Upper lobe of left lung (tissue), 6 donors: ENCODE results near the gene TTI1. TPM values are rescaled to one million over a fixed set of nuclear protein-coding genes. Genes with fewer than 3 reads are reported as not detected.

ENCODE experiments used
- ATAC-seq, 2 donors: fragments of 200-7000 bp; cut with Tn5 transposase; one replicate each; pipeline ENCODE4 v1.9.1; 2022; ENCODE audit warnings: mild to moderate bottlenecking in 2 of 2, moderate library complexity in 2 of 2; ENCODE audit not compliant: low FRiP score in 2 of 2
- DNase-seq, 2 donors: peaks; one replicate each; pipeline ENCODE4 v3.0.0-alpha.2; 2019 to 2020
- H3K27ac ChIP-seq, 4 donors: fragments of 200-600 bp; sonication (generic); one replicate each; pipeline ENCODE4 v1.5.1; 2016 to 2019
- H3K27me3 ChIP-seq, 4 donors: fragments of 200-600 bp; sonication (generic); one replicate each; pipeline ENCODE4 v1.5.1; 2017 to 2019
- H3K36me3 ChIP-seq, 4 donors: fragments of 200-600 bp; sonication (generic); one replicate each; pipeline ENCODE4 v1.5.1; 2016 to 2019
- H3K4me1 ChIP-seq, 4 donors: fragments of 200-600 bp; sonication (generic); one replicate each; pipeline ENCODE4 v1.5.1; 2018 to 2019
- H3K4me3 ChIP-seq, 4 donors: fragments of 200-600 bp; sonication (generic); one replicate each; pipeline ENCODE4 v1.5.1; 2017 to 2019; ENCODE audit warnings: mild to moderate bottlenecking in 2 of 4, moderate library complexity in 1 of 4
- H3K9me3 ChIP-seq, 4 donors: fragments of 200-600 bp; sonication (generic); one replicate each; pipeline ENCODE4 v1.5.1; 2018 to 2019
- CTCF ChIP-seq, 6 experiments: fragments of 450-650 bp in 4 of 6; fragments of 200-600 bp in 2 of 6; sonication (generic) in 2 of 6; IDR thresholded peaks; one replicate each; pipeline ENCODE4 v1.5.1; 2016 to 2019; ENCODE audit warnings: antibody characterized with exemption in 6 of 6
- EP300 ChIP-seq, 4 donors: sonication (generic); formaldehyde crosslinking; IDR thresholded peaks; one replicate each; pipeline ENCODE4 v1.5.1; 2017; ENCODE audit warnings: antibody characterized with exemption in 4 of 4, control low read depth in 2 of 4
- POLR2A ChIP-seq, 4 donors: fragments of 450-650 bp; IDR thresholded peaks; one replicate each; pipeline ENCODE4 v1.5.1; 2016 to 2017; ENCODE audit warnings: antibody characterized with exemption in 4 of 4, mild to moderate bottlenecking in 2 of 4
- POLR2AphosphoS5 ChIP-seq, 2 donors: sonication (generic); formaldehyde crosslinking; IDR thresholded peaks; one replicate each; pipeline ENCODE4 v1.5.1; 2017; ENCODE audit warnings: antibody characterized with exemption in 2 of 2
- WGBS, 2 donors: methylation state at CpG; one replicate each; pipeline ENCODE4 v1.1.5; 2017 to 2018; 5-methylcytosine and 5-hydroxymethylcytosine counted together
- total RNA-seq, 6 donors: library from RNA; depleted of rRNA in 4 of 6; stranded (reverse); fragments of >200 nt in 4 of 6; gene quantifications; one replicate each; pipeline versions ENCODE4 v1.1.0 to v1.2.1, GENCODE V29; 2016 to 2021
- donor health status: DM: no; HTN: no; CAD: no; lungs with moderate emphysema.
- donor health status: DM: no; HTN: yes; CAD: no; lungs with severe emphysema.

Gene TTI1
- total RNA-seq, 6 donors from 2014 or later = 11.2 to 30.4 (median 15.1) TPM

GRCh38 chr20:38078084-38078483 is 44.8 kb upstream of the TTI1 start:
- DNase-seq (no peak), ATAC-seq (no peak)
- H3K9me3 ChIP-seq = no peaks in the 10 kb centered on the region
- no peak for TF ChIP-seq CTCF (IDR thresholded peaks at IDR 0.05)
- H3K27ac ChIP-seq = peak overlapping the region in 1 of 4 donors; percentile 9
- peaks cover 29 to 38% (median 33%) of the 10 kb centered on the region in 4 donors for H3K4me1 ChIP-seq
- no peaks in the 10 kb centered on the region for H3K27me3 ChIP-seq
- WGBS, 2 donors = 86 to 93% methylated on average over 2 of the region's 2 CpGs
- H3K4me3 ChIP-seq = no peak overlapping the region
- peaks cover 0 to 22% (median 5%) of the 10 kb centered on the region in 4 donors for H3K36me3 ChIP-seq

GRCh38 chr20:38076548-38076947 is 43.3 kb upstream of the TTI1 start:
- Histone ChIP-seq H3K9me3 (no peaks in the 10 kb centered on the region), H3K4me3 (no peak overlapping the region), H3K27me3 (no peaks in the 10 kb centered on the region), H3K27ac (peak overlapping the region; percentile 9 to 72 (median 32)), H3K4me1 (peaks cover 29 to 34% (median 32%) of the 10 kb centered on the region in 4 donors), H3K36me3 (peaks cover under 1 to 21% (median 7%) of the 10 kb centered on the region in 4 donors)
- ATAC-seq = no peak
- no peak for DNase-seq
- TF ChIP-seq POLR2AphosphoS5 (IDR thresholded peaks at IDR 0.05) = no peak
- TF ChIP-seq EP300 (IDR thresholded peaks at IDR 0.05) = no peak
- TF ChIP-seq POLR2A (IDR thresholded peaks at IDR 0.05) = no peak
- no peak for TF ChIP-seq CTCF (IDR thresholded peaks at IDR 0.05)

- WGBS, 2 donors = 69 to 88% methylated on average over 3 of the region's 3 CpGs
- H3K27ac ChIP-seq = peak overlapping the region in 3 of 4 donors; percentile 32 to 72 (median 41)
- no peaks in the 10 kb centered on the region for H3K9me3 ChIP-seq
- ATAC-seq (no peak), DNase-seq (no peak)
- H3K4me3 ChIP-seq = no peak overlapping the region
- H3K27me3 ChIP-seq = no peaks in the 10 kb centered on the region
- TF ChIP-seq POLR2AphosphoS5 (IDR thresholded peaks at IDR 0.05) (no peak), POLR2A (IDR thresholded peaks at IDR 0.05) (no peak), CTCF (IDR thresholded peaks at IDR 0.05) (no peak), EP300 (IDR thresholded peaks at IDR 0.05) (no peak)
- H3K4me1 ChIP-seq = peaks cover 29 to 34% (median 32%) of the 10 kb centered on the region in 4 donors
- peaks cover 4 to 33% (median 13%) of the 10 kb centered on the region in 4 donors for H3K36me3 ChIP-seq
These were observed 42.1 kb upstream of the TTI1 start for GRCh38 chr20:38075161-38075998.

- H3K27me3 ChIP-seq = no peaks in the 10 kb centered on the region
- no peaks in the 10 kb centered on the region for H3K9me3 ChIP-seq
- H3K4me1 ChIP-seq = peaks cover 29 to 34% (median 32%) of the 10 kb centered on the region in 4 donors
- peak in 1 of 4 donors; percentile 47 for TF ChIP-seq EP300 (IDR thresholded peaks at IDR 0.05)
- TF ChIP-seq POLR2A (IDR thresholded peaks at IDR 0.05) = no peak
- peak; percentile 59 to 84 (median 81) for TF ChIP-seq CTCF (IDR thresholded peaks at IDR 0.05)
- peak; percentile 59 to 87 for TF ChIP-seq POLR2AphosphoS5 (IDR thresholded peaks at IDR 0.05)
- ATAC-seq = peak; percentile 93 to 94
- peak overlapping the region; percentile 41 to 79 (median 69) for H3K27ac ChIP-seq
- no peak overlapping the region for H3K4me3 ChIP-seq
- WGBS, 2 donors = 30 to 40% methylated on average over 4 to 5 of the region's 5 CpGs
- DNase-seq = peak in 1 of 2 donors; percentile 71
- H3K36me3 ChIP-seq = peaks cover 4 to 41% (median 21%) of the 10 kb centered on the region in 4 donors
These were observed 40.2 kb upstream of the TTI1 start for GRCh38 chr20:38073307-38074071.
